NOMO-1 (cell line): ENCODE results near the gene TMEM151A.
A peak's percentile ranks its signal among the peaks of the same experiment; 100 is the strongest.

ENCODE experiments used
- DNase-seq, 2 experiments: peaks; one replicate each; lab custom pipeline; 2025; ENCODE audit not compliant: unreplicated experiment in 2 of 2; lab: John Stamatoyannopoulos, UW

The TMEM151A gene

GRCh38 chr11:66282468-66283455 lies 8.9 kb upstream of the TMEM151A start:
- peak; percentile 94 to 97 for DNase-seq

GRCh38 chr11:66283461-66284105 lies 8.1 kb upstream of the TMEM151A start:
- no peak for DNase-seq

GRCh38 chr11:66284526-66285078 lies 7.1 kb upstream of the TMEM151A start:
- DNase-seq: no peak

- no peak for DNase-seq
Observed at GRCh38 chr11:66285250-66285947, 6.3 kb upstream of the TMEM151A start.

GRCh38 chr11:66286699-66287098 lies 5.0 kb upstream of the TMEM151A start:
- DNase-seq: no peak

- no peak for DNase-seq
Observed at GRCh38 chr11:66287211-66287888, 4.3 kb upstream of the TMEM151A start.

- DNase-seq: no peak
Observed at GRCh38 chr11:66287889-66288670, 3.6 kb upstream of the TMEM151A start.

GRCh38 chr11:66288671-66289547 lies 2.8 kb upstream of the TMEM151A start, which contains the start of gene YIF1A:
Gene YIF1A (minus strand): TSS chr11:66289143. CDS start chr11:66288985, 158 bp downstream.
- peak; percentile 99 to 100 for DNase-seq

- DNase-seq: peak; percentile 47 to 58
Observed at GRCh38 chr11:66289548-66290329, 2.0 kb upstream of the TMEM151A start.

GRCh38 chr11:66290330-66290621 lies 1.4 kb upstream of the TMEM151A start:
- DNase-seq: no peak

- DNase-seq: no peak
Observed at GRCh38 chr11:66291303-66291705, 390 bp upstream of the TMEM151A start.

- DNase-seq: no peak
Observed at GRCh38 chr11:66292543-66293332, 1.0 kb downstream of the TMEM151A start.

GRCh38 chr11:66293352-66293751 lies 1.7 kb downstream of the TMEM151A start:
- DNase-seq: no peak

GRCh38 chr11:66293777-66294625 lies 2.3 kb downstream of the TMEM151A start:
- DNase-seq: no peak

GRCh38 chr11:66294626-66295620 lies 3.2 kb downstream of the TMEM151A start:
- no peak for DNase-seq
